Cortex of kidney (tissue), 1 donor: ENCODE data around the gene DHH.
"Not testable (repeated sequence)": the region's sequence is repeated elsewhere in the genome, so short reads cannot be mapped to it uniquely, and the experiment has no call there.

Experiments used
- DNase-seq: peaks from one replicate; lab custom pipeline; 2025; lab: John Stamatoyannopoulos, UW

Gene DHH

GRCh38 chr12:49094160-49094974, at the start of gene DHH:
DHH (minus strand) TSS chr12:49094801; CDS start chr12:49094512, 289 bp downstream.
- DNase-seq: no peak

GRCh38 chr12:49144384-49144783, 49.8 kb upstream of the DHH start:
- DNase-seq: no peak

GRCh38 chr12:49138999-49139398, 44.4 kb upstream of the DHH start:
- DNase-seq: no peak

GRCh38 chr12:49138587-49138986, 44.0 kb upstream of the DHH start:
- DNase-seq: no peak

GRCh38 chr12:49137476-49137875, 42.9 kb upstream of the DHH start:
- DNase-seq: no peak

GRCh38 chr12:49136997-49137396, 42.4 kb upstream of the DHH start:
- DNase-seq: not testable (repeated sequence)

GRCh38 chr12:49133590-49133989, 39.0 kb upstream of the DHH start:
- DNase-seq: no peak

- no peak for DNase-seq
Measured at GRCh38 chr12:49133014-49133413, 38.4 kb upstream of the DHH start.

GRCh38 chr12:49131894-49132461, 37.4 kb upstream of the DHH start:
- DNase-seq: no peak

GRCh38 chr12:49131051-49131893, 36.7 kb upstream of the DHH start, which contains the start of gene TUBA1B:
TUBA1B (minus strand) TSS chr12:49131395; CDS start chr12:49131300, 95 bp downstream.
- DNase-seq: no peak

- DNase-seq: no peak
Measured at GRCh38 chr12:49130151-49131050, 35.8 kb upstream of the DHH start.

GRCh38 chr12:49129332-49130150, 34.9 kb upstream of the DHH start:
- DNase-seq: no peak

- DNase-seq: not testable (repeated sequence)
Measured at GRCh38 chr12:49127971-49128370, 33.4 kb upstream of the DHH start.

- no peak for DNase-seq
Measured at GRCh38 chr12:49126852-49127763, 32.5 kb upstream of the DHH start.

GRCh38 chr12:49121047-49121696, 26.6 kb upstream of the DHH start:
- no peak for DNase-seq

- no peak for DNase-seq
Measured at GRCh38 chr12:49111206-49111605, 16.6 kb upstream of the DHH start.

- peak; percentile 53 for DNase-seq
Measured at GRCh38 chr12:49110464-49111155, 16.0 kb upstream of the DHH start, which contains the start of gene LMBR1L. LMBR1L (minus strand) TSS chr12:49110847; CDS start chr12:49110555, 292 bp downstream.
